GM19099 (cell line): ENCODE measurements around the gene BFSP2.
A peak's percentile ranks its signal among the peaks of the same experiment; 100 is the strongest.

Source experiments
- POLR2A ChIP-seq: IDR thresholded peaks from 3 replicates; pipeline ENCODE4 v1.6.1; 2011; ENCODE audit warnings: low read depth; ENCODE audit not compliant: insufficient read length; ENCODE audit errors: extremely low read depth

The BFSP2 gene

GRCh38 chr3:133474251-133474801 lies 74.5 kb downstream of the BFSP2 start:
- TF ChIP-seq POLR2A, result no peak

DNA sequence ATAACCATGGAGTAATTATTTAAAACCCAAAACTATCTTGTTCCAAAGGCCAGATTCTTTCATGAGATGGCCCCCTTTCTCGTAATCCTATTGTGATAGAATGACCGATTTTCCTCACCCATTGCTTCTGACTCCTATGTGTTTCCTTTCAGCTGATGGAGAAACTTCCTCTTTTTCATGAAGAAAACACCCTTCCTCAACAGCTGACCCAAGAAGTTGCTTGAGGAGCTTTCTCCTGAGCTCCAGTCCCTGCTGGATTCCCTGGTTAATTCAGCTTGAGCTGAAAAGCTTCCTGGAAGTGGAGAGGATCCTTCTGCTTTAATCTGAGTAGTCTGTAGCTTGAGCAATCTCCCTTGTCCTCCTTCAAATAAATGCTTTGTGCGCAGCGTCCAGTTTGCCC lies 75.0 kb downstream of the BFSP2 start:
- no peak for TF ChIP-seq POLR2A

DNA sequence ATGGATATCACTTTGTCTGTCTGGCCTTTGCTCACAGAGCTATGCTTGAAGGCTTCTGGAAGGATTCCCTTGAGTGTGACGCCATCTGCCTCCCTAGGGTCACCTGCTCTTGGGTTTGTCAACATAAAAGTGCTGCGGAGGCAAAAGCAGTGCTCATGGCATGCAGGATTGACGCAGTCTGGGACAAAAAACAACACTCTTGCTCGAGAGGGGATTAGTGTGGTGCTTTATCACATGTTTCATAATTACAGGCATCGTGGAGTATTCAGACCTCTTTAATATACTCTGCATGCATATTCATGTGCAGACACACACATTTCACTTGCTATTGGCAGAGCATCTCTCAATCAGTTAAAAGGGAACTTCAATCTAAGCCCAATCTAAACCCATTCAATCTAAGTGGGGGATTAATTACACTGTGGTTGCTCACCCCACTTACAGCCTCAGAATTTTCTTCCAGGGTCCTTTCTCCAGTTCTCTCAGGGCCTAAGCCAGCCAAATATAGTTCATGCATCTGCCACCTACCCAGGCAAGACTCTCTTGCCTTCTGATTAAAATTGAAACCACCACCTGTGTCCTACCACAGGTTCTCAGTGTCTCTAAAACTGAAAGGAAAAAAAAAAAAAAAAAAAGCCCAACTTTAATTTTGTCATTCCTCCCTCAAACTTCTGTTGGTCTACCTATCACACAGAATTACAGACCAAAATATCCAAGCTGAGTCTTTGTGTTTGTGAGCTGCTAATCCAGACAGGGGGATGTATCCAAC lies 75.6 kb downstream of the BFSP2 start:
- TF ChIP-seq POLR2A, result peak; percentile 44

GRCh38 chr3:133476971-133477375 lies 77.1 kb downstream of the BFSP2 start:
- no peak for TF ChIP-seq POLR2A

- peak; percentile 34 for TF ChIP-seq POLR2A
These were observed 77.6 kb downstream of the BFSP2 start for GRCh38 chr3:133477487-133477886.

GRCh38 chr3:133478624-133479023 lies 78.8 kb downstream of the BFSP2 start:
- TF ChIP-seq POLR2A, result no peak

DNA sequence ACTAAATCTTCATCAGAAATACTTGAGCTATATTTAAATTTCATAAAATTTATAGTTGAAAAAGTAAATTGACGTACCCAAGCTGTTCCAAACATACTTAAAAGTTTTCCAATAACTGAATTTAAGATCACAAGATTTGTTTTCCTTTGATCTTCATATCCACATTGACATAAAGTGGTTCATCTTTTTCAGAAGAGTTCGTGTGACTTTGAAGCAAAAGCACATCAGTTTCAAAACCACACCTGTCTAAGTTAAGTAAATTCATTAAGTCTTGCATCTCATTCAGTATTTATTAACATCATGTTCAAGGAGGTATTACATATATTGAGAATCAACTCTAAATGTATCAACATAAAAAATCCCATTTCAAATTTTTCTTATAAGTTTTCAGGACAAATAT lies 79.5 kb downstream of the BFSP2 start:
- TF ChIP-seq POLR2A, result no peak

- peak; percentile 53 for TF ChIP-seq POLR2A
These were observed 80.2 kb downstream of the BFSP2 start for GRCh38 chr3:133479895-133480669.

GRCh38 chr3:133486658-133487057 lies 86.8 kb downstream of the BFSP2 start:
- no peak for TF ChIP-seq POLR2A

DNA sequence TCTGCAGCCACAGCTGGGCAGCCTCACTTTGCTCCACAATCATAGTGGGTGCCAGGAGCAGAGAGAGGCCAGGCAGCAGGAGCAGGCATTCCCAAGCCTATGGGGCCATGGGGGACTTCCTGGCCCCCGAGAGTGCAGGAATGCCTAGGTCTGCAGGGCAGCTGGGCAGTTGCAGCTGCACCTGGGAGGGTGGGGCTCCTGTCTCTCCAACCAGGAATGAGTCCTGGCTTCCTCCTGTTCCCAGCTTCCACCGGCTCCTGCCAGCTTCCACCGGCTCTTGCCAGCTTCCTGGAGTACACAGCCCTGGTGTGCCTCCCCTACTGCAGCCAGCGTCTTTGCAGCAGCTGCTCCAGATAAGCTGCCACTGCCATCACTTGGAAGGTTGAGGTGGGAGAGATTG lies 87.3 kb downstream of the BFSP2 start:
- TF ChIP-seq POLR2A, result no peak

GRCh38 chr3:133487920-133488540 lies 88.2 kb downstream of the BFSP2 start:
- no peak for TF ChIP-seq POLR2A

DNA sequence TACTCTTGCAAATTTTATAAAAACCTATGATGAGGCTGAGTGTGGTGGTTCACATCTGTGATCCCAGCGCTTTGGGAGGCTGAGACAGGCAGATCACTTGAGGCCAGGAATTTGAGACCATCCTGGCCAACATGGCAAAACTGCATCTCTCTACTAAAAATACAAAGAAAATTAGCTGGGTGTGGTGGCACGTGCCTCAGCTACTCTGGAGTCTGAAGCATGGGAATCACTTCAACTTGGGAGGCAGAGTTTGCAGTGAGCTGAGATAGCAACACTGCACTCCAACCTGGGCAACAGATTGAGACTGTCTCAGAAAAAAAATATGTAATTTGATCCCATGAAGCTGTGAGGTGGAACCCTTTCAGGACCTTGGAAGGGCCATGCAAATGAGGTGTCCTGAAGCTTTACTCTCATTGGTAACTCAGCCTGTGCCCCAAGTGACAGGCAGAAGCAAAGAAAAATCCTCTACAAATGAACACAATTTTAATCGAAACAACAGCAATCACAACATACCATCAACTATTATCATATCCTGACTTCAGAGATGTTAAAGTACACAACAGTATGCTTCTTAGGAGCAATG lies 89.0 kb downstream of the BFSP2 start:
- TF ChIP-seq POLR2A, result no peak

DNA sequence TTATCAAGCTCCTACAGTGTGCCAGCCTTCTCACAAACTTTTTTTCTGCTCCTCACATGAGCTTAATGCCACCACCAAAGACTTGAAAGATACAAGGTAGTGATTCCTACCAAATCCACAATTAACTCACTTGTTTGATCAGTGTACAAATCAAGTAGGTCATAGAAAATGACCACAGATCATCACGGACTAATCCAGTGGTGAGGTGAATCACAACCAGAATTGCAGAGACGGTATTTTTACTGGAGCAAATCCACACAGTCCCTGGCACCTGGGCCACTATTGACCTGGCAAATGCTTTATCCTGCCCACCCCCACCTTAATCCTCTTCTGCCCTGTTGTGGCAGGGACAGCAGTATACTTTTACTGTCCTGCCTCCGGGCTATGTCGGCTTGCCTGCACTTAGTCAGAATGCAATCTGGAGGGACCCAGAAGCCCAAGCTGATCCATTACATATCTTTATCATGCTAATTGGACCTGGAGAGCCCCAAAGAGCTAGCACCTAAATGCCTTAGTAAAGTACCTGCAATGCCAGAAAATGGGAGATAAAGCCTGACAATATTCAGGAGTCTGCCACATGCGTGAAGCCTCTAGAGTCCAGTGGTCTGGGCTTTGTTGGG lies 89.7 kb downstream of the BFSP2 start:
- TF ChIP-seq POLR2A, result no peak

DNA sequence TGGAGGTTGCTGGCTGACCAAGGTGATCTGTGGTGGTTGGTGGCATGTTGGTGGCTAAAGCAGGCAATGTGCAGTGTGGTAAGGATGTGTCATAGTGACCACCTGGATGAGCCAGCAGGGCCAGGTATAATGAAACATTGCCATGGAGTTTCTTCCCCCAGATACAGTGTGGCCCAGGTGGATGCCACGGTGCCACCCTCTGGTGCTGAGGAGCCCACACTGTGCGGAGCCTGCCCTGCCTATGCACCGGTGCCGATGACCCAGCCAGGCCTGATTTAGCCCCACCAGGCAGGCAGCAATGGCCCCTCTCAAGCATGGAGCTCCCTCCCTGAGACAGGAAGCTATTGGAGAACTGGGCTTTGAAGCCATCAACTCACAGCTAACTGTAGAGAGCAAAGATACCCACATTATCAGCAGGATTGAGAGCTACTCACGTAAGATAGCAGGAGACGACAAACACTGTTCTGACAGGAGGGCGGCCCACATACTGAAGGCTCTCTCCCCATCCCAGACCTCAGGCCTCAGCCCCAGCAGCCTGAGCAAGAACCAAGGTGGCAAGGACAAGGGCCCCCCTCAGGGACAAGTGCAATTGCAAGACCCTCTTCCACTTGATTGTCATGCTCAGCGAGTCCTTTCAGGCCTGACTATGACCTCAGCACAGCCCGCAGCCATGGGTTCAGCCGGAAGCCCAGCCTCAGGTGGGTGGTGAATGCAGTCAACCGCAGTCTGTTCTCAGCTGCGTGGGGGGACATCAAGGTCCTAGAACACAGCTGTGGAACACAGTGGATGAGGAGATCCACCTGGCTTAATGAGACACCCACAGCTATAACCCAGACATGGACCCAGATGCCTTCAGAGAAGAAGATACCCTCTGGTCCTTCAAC lies 90.9 kb downstream of the BFSP2 start:
- TF ChIP-seq POLR2A, result peak; percentile 46
